ENCODE results near the gene CALD1.

CALD1 gene

GRCh38 chr7:134792968-134793367 is 13.5 kb downstream of the CALD1 start:
- no peak for TF ChIP-seq CTCF (conservative IDR thresholded peaks at IDR 0.05; ENCODE audit: low read depth)
- POLR2A ChIA-PET (ENCODE audit: low non-redundant PET), result no interaction called here
- CTCF ChIA-PET, result no interaction called here
- no peak for DNase-seq (ENCODE audit: low spot score)
- no peak overlapping the region for H3K27ac ChIP-seq

GRCh38 chr7:134795231-134795630 is 15.8 kb downstream of the CALD1 start:
- TF ChIP-seq CTCF (conservative IDR thresholded peaks at IDR 0.05; ENCODE audit: low read depth), result no peak
- ChIA-PET CTCF (interaction anchor here (0.6 kb wide), 1 partner anchor 48 kb away, joined by 3 read pairs; no protein-coding TSS in a partner anchor), POLR2A (ENCODE audit: low non-redundant PET) (no interaction called here)
- no peak for DNase-seq (ENCODE audit: low spot score)
- H3K27ac ChIP-seq, result no peak overlapping the region

GRCh38 chr7:134798155-134798554 is 18.7 kb downstream of the CALD1 start:
- no peak for TF ChIP-seq CTCF (conservative IDR thresholded peaks at IDR 0.05; ENCODE audit: low read depth)
- DNase-seq (ENCODE audit: low spot score), result no peak
- POLR2A ChIA-PET (ENCODE audit: low non-redundant PET), result no interaction called here
- H3K27ac ChIP-seq, result no peak overlapping the region
- CTCF ChIA-PET, result no interaction called here

GRCh38 chr7:134799377-134799776 is 19.9 kb downstream of the CALD1 start:
- no peak for TF ChIP-seq CTCF (conservative IDR thresholded peaks at IDR 0.05; ENCODE audit: low read depth)
- H3K27ac ChIP-seq, result no peak overlapping the region
- POLR2A ChIA-PET (ENCODE audit: low non-redundant PET), result no interaction called here
- CTCF ChIA-PET, result no interaction called here
- no peak for DNase-seq (ENCODE audit: low spot score)

- ChIA-PET CTCF (no interaction called here), POLR2A (ENCODE audit: low non-redundant PET) (no interaction called here)
- DNase-seq (ENCODE audit: low spot score), result no peak
Measured at GRCh38 chr7:134802762-134803161, 23.3 kb downstream of the CALD1 start.

GRCh38 chr7:134804351-134804750 is 24.9 kb downstream of the CALD1 start:
- no peak for DNase-seq (ENCODE audit: low spot score)
- ChIA-PET POLR2A (ENCODE audit: low non-redundant PET) (no interaction called here), CTCF (no interaction called here)
- TF ChIP-seq CTCF (conservative IDR thresholded peaks at IDR 0.05; ENCODE audit: low read depth), result no peak
- no peak overlapping the region for H3K27ac ChIP-seq

More at GRCh38 chr7:134802762-134803161, 23.3 kb downstream of the CALD1 start:
- no peak overlapping the region for H3K27ac ChIP-seq
- no peak for TF ChIP-seq CTCF (conservative IDR thresholded peaks at IDR 0.05; ENCODE audit: low read depth)

GRCh38 chr7:134804854-134805253 is 25.4 kb downstream of the CALD1 start:
- no peak for TF ChIP-seq CTCF (conservative IDR thresholded peaks at IDR 0.05; ENCODE audit: low read depth)
- ChIA-PET CTCF (no interaction called here), POLR2A (ENCODE audit: low non-redundant PET) (no interaction called here)
- no peak for DNase-seq (ENCODE audit: low spot score)
- no peak overlapping the region for H3K27ac ChIP-seq
